ENCODE results near the gene PIRT. TPM values are rescaled to one million over a fixed set of nuclear protein-coding genes. Genes with fewer than 3 reads are reported as not detected.

PIRT gene
- polyA plus RNA-seq, 1 donor from 2014 or later: not detected

DNA sequence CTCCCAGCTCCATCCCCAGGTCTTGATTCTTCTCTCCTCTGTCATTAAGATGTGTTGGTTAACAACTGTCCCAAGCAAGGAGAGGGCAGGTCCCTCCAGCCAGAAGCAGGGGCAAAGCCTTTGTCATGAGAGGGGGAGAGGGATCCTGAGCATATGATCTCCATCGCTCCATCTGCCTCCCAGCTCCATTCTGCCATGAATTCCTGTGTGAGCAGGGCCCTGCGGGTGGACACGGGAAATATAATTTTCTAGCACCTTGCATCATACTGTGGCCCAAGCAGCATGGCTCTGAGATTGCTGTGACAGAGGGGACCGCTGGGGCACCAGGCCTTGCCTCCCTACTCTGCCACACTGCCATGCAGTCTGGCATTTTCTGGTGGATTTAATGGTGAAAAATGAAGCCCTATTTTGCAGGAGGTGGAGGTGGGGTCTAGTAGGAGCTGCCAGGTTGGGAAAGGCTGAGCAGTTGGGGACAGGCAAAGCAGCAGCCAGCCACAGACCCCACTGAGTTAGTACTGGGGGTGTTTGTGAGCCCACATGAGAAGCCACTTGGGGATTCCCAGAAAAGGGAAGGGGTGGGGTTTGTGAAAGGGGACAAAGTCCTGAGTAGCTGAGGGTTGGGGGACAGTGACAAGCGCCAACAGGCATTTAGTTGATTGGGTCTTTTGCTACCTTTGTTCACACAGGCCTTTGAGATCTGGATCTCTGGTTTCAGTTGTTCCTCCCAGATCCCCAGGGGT, 50.4 kb downstream of the PIRT start:
- Mint-ChIP-seq H3K4me1 (peaks cover 0 to 1% (median 0%) of the 10 kb centered on the region in 3 donors), H3K4me3 (no peak overlapping the region), H3K27ac (no peak overlapping the region), H3K9me3 (peaks cover 0 to 13% (median 4%) of the 10 kb centered on the region in 3 donors), H3K27me3 (peaks cover 11% of the 10 kb centered on the region), H3K36me3 (no peaks in the 10 kb centered on the region)

DNA sequence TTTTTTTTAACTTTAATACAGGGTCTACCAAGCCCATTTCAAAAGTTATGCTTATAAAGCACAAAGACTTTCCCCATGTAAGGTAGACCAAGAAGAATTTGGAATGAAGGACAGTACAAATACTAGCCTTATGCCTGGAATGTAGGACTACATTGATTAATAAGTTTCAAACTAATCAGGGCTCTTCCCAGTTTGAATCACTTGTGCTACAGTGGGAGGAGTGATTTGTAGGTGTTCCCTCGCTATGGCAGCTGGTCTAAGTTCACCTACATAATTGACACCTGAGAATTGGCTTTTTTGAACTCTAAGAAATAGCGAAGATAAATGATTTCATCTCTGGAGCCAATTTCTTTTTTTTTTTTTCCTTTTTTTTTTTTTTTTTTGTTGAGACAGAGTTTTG, 52.6 kb downstream of the PIRT start:
- Mint-ChIP-seq H3K9me3 (peaks cover 0 to 15% (median 8%) of the 10 kb centered on the region in 3 donors), H3K36me3 (no peaks in the 10 kb centered on the region)

DNA sequence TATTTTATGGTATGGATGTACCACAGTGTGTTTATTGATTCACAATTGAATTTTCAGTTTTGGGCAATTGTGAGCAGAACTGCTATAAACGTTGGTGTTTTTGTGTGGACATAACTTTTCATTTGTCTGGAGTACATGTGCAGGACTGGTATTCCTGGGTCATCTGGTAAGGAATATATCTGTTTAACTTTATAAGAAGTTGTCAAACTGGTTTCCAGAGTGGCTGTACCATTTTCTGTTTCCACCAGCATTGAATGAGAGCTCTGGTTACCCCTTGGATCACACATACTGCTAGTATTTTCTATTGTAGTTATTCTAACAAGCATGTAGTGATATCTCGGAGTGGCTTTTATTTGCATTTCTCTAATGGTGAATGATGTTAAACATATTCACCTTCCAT, 58.3 kb downstream of the PIRT start:
- no peaks in the 10 kb centered on the region for H3K36me3 Mint-ChIP-seq
- H3K9me3 Mint-ChIP-seq: peaks cover 2 to 11% (median 11%) of the 10 kb centered on the region in 3 donors
- H3K4me1 Mint-ChIP-seq: peaks cover 0 to 3% (median 0%) of the 10 kb centered on the region in 3 donors
- no peak overlapping the region for H3K4me3 Mint-ChIP-seq
- peaks cover 1% of the 10 kb centered on the region for H3K27me3 Mint-ChIP-seq
- H3K27ac Mint-ChIP-seq: no peak overlapping the region

More for the DNA sequence above, 52.6 kb downstream of the PIRT start:
- H3K4me3 Mint-ChIP-seq: no peak overlapping the region
- H3K27ac Mint-ChIP-seq: no peak overlapping the region
- peaks cover 0 to 1% (median 0%) of the 10 kb centered on the region in 3 donors for H3K4me1 Mint-ChIP-seq
- H3K27me3 Mint-ChIP-seq: peaks cover 11% of the 10 kb centered on the region

DNA sequence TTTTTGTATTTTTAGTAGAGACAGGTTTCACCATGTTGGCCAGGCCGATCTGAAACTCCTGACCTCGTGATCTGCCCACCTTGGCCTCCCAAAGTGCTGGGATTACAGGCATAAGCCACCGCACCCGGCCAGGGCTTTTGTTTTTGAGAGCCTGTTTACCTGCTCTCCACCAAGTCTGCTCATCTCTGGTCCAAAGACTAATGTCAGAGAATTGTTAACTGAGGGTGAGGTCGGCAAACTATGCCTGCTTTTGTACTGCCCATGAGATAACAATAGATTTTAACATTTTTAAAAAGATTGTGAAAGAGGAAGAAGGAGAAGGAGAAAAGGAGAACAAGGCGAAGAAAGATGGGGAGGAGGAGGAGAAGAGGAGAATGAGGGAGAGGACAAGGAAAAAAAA, 60.0 kb downstream of the PIRT start:
- H3K27ac Mint-ChIP-seq: no peak overlapping the region
- peaks cover 2 to 6% (median 6%) of the 10 kb centered on the region in 3 donors for H3K9me3 Mint-ChIP-seq
- H3K4me1 Mint-ChIP-seq: peaks cover 0 to 3% (median 0%) of the 10 kb centered on the region in 3 donors
- H3K4me3 Mint-ChIP-seq: no peak overlapping the region
- no peaks in the 10 kb centered on the region for H3K36me3 Mint-ChIP-seq
- peaks cover 1% of the 10 kb centered on the region for H3K27me3 Mint-ChIP-seq

- no peak overlapping the region for H3K4me3 Mint-ChIP-seq
- no peak overlapping the region for H3K27ac Mint-ChIP-seq
- H3K36me3 Mint-ChIP-seq: no peaks in the 10 kb centered on the region
- H3K9me3 Mint-ChIP-seq: peaks cover 4 to 9% (median 4%) of the 10 kb centered on the region in 3 donors
- peaks cover 0 to 3% (median 0%) of the 10 kb centered on the region in 3 donors for H3K4me1 Mint-ChIP-seq
- H3K27me3 Mint-ChIP-seq: peaks cover 1% of the 10 kb centered on the region
These were observed 60.6 kb downstream of the PIRT start for GRCh38 chr17:10777131-10777807.

GRCh38 chr17:10776381-10776780, 61.5 kb downstream of the PIRT start:
- Mint-ChIP-seq H3K27me3 (peaks cover 3% of the 10 kb centered on the region), H3K4me1 (peaks cover 0 to 3% (median 0%) of the 10 kb centered on the region in 3 donors), H3K9me3 (peaks cover 4 to 11% (median 7%) of the 10 kb centered on the region in 3 donors), H3K4me3 (no peak overlapping the region), H3K36me3 (no peaks in the 10 kb centered on the region), H3K27ac (no peak overlapping the region)

DNA sequence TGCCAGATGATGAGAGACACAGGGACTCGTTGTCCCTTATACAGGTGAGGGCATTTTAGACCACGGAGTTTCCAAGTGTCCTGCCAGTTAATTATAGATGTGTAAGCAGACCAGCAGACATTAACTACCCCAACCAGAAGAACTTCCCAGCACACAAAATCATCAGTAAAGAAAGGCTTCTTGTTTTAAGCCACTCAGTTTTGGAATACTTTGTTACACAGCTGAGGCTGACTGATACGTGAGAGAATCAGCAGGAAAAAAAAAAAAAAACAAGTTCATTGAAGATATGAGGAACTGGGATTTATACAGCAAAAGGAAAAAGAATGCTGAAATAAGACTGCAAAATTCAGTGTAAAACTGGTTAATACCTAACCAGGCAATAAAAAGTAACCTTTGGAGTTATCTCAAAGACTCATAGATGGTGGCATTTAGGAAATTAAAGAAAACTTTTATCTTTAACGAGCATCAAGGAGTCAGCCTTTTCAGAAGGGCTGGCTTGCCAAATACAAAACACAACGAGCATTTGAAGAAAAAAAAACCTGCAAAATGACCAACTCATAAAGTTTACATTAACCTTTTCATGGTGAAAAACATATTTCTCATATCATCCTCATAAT, 62.0 kb downstream of the PIRT start:
- H3K36me3 Mint-ChIP-seq: no peaks in the 10 kb centered on the region
- H3K27me3 Mint-ChIP-seq: peaks cover 3% of the 10 kb centered on the region
- peaks cover 4 to 13% (median 6%) of the 10 kb centered on the region in 3 donors for H3K9me3 Mint-ChIP-seq
- H3K4me1 Mint-ChIP-seq: peaks cover 0 to 3% (median 0%) of the 10 kb centered on the region in 3 donors
- no peak overlapping the region for H3K27ac Mint-ChIP-seq
- H3K4me3 Mint-ChIP-seq: no peak overlapping the region

DNA sequence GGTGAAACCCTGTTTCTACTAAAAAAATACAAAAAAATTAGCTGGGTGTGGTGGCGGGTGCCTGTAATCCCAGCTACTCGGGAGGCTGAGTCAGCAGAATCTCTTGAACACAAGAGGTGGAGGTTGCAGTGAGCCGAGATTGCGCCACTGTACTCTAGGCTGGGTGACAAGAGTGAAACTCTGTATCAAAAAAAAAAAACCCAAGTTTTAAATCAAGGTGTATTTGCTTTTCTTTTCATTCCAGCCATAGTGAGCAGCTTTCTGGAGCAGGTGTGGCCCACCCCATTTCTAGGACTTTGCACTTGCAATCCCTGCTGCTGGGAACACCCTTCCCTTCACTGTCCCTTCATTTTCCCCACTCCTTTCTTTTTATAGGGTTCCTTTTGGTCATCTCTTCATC, 62.8 kb downstream of the PIRT start:
- H3K4me3 Mint-ChIP-seq: no peak overlapping the region
- H3K36me3 Mint-ChIP-seq: no peaks in the 10 kb centered on the region
- no peak overlapping the region for H3K27ac Mint-ChIP-seq
- peaks cover 3% of the 10 kb centered on the region for H3K27me3 Mint-ChIP-seq
- H3K4me1 Mint-ChIP-seq: peaks cover 0 to 3% (median 0%) of the 10 kb centered on the region in 3 donors
- peaks cover 4 to 13% (median 6%) of the 10 kb centered on the region in 3 donors for H3K9me3 Mint-ChIP-seq

- Mint-ChIP-seq H3K9me3 (peaks cover 4 to 13% (median 9%) of the 10 kb centered on the region in 3 donors), H3K27ac (no peak overlapping the region), H3K36me3 (no peaks in the 10 kb centered on the region)
These were observed 64.5 kb downstream of the PIRT start for GRCh38 chr17:10773391-10773790.

More at GRCh38 chr17:10773391-10773790, 64.5 kb downstream of the PIRT start:
- H3K27me3 Mint-ChIP-seq: peaks cover 3% of the 10 kb centered on the region
- H3K4me3 Mint-ChIP-seq: no peak overlapping the region
- H3K4me1 Mint-ChIP-seq: peaks cover 0 to 3% (median 0%) of the 10 kb centered on the region in 3 donors

Other genes starting within 250 kb of the PIRT start
- 1.6 TPM for gene MYH3, start 180.8 kb downstream of the PIRT start, polyA plus RNA-seq
- 15.4 TPM for gene SCO1, start 140.6 kb downstream of the PIRT start, polyA plus RNA-seq
- gene ADPRM, start 140.5 kb downstream of the PIRT start, polyA plus RNA-seq: 33.2 TPM
- gene TMEM220, start 108.1 kb downstream of the PIRT start, polyA plus RNA-seq: 3.6 TPM
- gene TMEM238L, start 34.0 kb downstream of the PIRT start, polyA plus RNA-seq: not detected